Muscle layer of duodenum (tissue), 2 donors: Measurements from ENCODE around the gene KMT2D.

Experiments used
- H3K27ac ChIP-seq: one replicate; pipeline ENCODE4 v1.7.0; 2013; ENCODE audit warnings: mild to moderate bottlenecking, low read length
- H3K27me3 ChIP-seq: one replicate; pipeline ENCODE4 v1.7.0; 2013; ENCODE audit warnings: low read depth, mild to moderate bottlenecking, control low read depth, low read length
- H3K36me3 ChIP-seq, 2 donors: one replicate each; pipeline ENCODE4 v1.7.0; 2013; ENCODE audit warnings: low read length in 2 of 2, control low read depth in 1 of 2, mild to moderate bottlenecking in 1 of 2; ENCODE audit not compliant: insufficient read depth in 2 of 2, control insufficient read depth in 1 of 2
- H3K4me1 ChIP-seq, 2 donors: one replicate each; pipeline ENCODE4 v1.7.0; 2013; ENCODE audit warnings: low read length in 2 of 2, mild to moderate bottlenecking in 2 of 2, control low read depth in 1 of 2, moderate library complexity in 1 of 2; ENCODE audit not compliant: insufficient read depth in 2 of 2, control insufficient read depth in 1 of 2
- H3K4me3 ChIP-seq, 2 donors: one replicate each; pipeline ENCODE4 v1.7.0; 2013; ENCODE audit warnings: low read length in 2 of 2, low read depth in 1 of 2, mild to moderate bottlenecking in 1 of 2
- H3K9me3 ChIP-seq, 2 donors: one replicate each; pipeline ENCODE4 v1.7.0; 2013; ENCODE audit warnings: low read length in 2 of 2, control low read depth in 1 of 2, mild to moderate bottlenecking in 1 of 2; ENCODE audit not compliant: control insufficient read depth in 1 of 2
- donor health status: healthy.

KMT2D gene

DNA sequence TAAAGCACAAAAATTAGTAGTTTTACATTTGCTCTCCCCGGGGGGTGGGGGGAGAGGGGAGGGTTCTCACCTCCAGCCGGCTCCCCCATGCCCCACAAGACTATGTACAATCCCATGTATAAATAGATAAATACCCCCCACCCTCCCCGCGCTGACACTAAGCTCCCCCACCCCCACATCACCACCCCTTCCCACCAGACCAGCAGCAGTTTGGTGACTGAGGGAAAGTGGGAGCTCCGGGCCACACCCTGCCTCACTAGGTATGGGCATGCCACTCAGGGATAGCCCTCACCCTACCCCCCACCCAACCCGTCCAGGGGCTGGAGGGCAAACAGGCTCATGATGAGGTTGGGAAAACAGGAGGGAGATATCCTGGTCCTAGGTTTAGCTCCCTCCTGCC is 40.2 kb downstream of the KMT2D start:
- Histone ChIP-seq H3K9me3 (no peaks in the 10 kb centered on the region), H3K4me1 (peaks cover 0 to 15% of the 10 kb centered on the region in 2 donors), H3K27me3 (no peaks in the 10 kb centered on the region), H3K36me3 (peaks cover 35 to 45% of the 10 kb centered on the region in 2 donors), H3K4me3 (no peak overlapping the region), H3K27ac (no peak overlapping the region)

DNA sequence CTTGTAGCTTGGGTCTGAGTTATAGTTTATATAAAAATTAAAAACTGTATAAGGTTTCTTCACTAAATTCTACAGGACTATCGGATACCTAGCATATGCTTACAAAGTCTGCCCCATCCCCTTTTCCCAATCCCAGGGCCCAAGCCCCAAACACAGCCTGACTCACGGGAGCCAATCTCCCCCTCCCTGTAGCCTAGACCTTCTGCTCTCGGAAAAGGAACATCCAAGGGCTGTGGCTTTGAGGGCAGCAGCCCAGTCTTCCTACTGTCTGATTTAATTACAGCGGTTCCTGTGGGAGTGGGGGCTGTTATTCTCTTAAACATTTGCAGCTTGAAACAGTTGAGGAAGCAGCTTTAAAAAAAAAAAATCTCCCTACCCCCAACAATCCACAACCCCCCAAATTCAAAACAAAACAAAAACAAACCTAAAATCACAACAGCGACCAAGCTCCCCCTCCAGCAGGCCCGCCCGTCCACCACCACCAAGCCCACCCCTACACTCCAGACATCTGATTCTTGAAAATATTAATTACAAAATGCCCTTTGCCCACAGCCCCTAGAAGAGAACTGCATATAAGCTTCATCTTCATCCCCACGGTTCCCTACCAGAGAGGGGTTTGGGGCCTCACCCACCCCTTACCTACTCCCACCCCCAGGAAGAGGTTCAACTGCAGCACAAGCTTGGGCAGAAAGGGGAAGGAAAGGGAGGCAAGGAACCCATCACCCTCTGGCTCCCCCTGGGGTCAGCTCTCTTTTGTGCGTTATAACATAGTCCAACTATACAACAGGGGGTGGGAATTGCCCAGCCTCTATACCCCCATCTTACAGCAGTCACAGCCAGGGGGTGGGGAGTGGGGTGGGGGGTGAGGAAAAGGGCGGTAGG is 40.9 kb downstream of the KMT2D start:
- peaks cover 27 to 37% of the 10 kb centered on the region in 2 donors for H3K36me3 ChIP-seq
- H3K27me3 ChIP-seq: no peaks in the 10 kb centered on the region
- H3K4me1 ChIP-seq: peaks cover 0 to 15% of the 10 kb centered on the region in 2 donors
- no peaks in the 10 kb centered on the region for H3K9me3 ChIP-seq
- H3K4me3 ChIP-seq: no peak overlapping the region
- H3K27ac ChIP-seq: peak overlapping the region; percentile 100

DNA sequence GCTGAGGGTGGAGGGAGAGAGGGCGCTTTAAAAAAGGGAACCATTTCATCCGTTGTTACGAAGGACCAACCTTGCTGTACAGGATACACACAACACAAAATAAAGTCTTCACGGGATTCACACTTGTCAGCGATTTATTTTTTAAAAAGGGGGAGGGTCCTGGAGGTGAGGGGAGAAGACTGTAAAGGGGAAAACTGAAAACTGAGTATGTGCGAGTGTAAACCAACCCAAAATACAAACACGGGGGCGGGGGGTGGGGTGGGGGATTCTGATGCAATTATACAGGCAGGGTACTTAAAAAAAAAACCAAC is 41.5 kb downstream of the KMT2D start:
- Histone ChIP-seq H3K27me3 (no peaks in the 10 kb centered on the region), H3K36me3 (peaks cover 26 to 31% of the 10 kb centered on the region in 2 donors), H3K4me1 (peaks cover 0 to 15% of the 10 kb centered on the region in 2 donors), H3K9me3 (no peaks in the 10 kb centered on the region), H3K27ac (peak overlapping the region; percentile 100), H3K4me3 (peak overlapping the region; percentile 87 to 92)

DNA sequence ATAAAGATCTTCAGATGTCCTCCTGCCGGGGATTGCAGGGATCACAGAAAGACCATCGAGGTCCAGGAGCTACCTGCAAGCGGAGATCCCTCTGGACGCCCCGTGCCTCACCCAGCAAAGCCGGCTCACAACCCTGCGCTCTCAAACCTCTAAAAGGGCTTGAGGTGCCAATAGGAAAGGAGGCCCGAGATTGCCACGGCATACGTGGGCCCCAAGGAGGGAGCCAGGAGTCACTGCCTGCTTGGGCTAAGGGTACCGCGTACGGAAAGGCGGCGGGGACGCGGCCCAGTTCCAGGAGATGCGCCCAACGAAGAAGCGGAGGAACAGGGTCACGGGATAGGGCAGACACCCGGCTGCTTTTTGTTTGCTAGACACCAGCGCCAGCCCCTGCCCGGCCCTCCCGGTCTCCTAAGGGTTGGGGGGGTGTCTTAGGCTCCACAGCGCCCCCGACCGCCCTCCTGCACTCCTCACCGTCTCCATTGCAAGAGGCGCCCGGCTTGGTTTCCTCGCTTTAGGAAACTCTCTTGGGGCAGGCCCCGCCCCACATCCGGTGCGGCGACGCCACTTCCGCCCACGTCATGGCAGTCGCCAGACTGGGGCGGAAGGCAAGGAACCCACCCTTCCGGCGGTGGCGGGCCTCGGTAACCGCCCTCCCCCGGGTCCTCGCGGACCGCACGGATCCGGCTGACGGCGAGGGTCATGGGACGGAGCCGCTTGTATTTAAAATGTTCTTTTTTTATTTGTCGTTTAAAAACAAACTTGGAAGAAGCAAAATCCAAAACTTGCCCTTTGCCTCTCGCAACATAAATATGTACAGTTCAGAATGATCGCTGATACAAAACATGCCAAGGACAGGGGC is 42.1 kb downstream of the KMT2D start, which contains the start of gene PRKAG1:
PRKAG1 (minus strand) TSS at position 516 of the 859 bp plus-strand sequence; CDS start at position 480, 36 bp downstream.
- Histone ChIP-seq H3K4me3 (peak within 1 kb of the TSS; percentile 87 to 92), H3K36me3 (peaks cover 22 to 26% of the 10 kb centered on the region in 2 donors), H3K27ac (peak within 1 kb of the TSS; percentile 100), H3K27me3 (no peaks in the 10 kb centered on the region), H3K4me1 (peaks cover 0 to 15% of the 10 kb centered on the region in 2 donors), H3K9me3 (no peaks in the 10 kb centered on the region)

DNA sequence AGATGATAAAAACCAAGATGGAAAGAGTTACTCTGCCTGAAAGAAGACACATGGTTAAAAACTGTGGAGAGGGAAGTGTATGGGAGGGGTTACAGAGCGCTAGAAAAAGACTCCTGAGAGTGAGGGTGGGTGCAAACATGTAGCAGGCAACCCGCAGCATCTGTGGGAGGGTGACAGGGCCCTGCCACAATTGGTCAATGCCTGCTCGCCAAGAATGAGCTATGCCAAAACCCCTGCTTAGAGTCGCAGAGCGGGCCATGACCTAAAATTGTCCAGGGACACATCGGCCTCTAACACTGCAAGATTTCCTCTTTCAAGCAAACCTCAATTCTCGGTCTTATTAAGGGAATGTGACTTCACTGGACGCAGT is 42.7 kb downstream of the KMT2D start:
- H3K4me1 ChIP-seq: peaks cover 0 to 15% of the 10 kb centered on the region in 2 donors
- H3K27ac ChIP-seq: peak overlapping the region; percentile 100
- no peaks in the 10 kb centered on the region for H3K27me3 ChIP-seq
- peak overlapping the region; percentile 87 to 92 for H3K4me3 ChIP-seq
- H3K36me3 ChIP-seq: peaks cover 16 to 22% of the 10 kb centered on the region in 2 donors
- H3K9me3 ChIP-seq: no peaks in the 10 kb centered on the region

DNA sequence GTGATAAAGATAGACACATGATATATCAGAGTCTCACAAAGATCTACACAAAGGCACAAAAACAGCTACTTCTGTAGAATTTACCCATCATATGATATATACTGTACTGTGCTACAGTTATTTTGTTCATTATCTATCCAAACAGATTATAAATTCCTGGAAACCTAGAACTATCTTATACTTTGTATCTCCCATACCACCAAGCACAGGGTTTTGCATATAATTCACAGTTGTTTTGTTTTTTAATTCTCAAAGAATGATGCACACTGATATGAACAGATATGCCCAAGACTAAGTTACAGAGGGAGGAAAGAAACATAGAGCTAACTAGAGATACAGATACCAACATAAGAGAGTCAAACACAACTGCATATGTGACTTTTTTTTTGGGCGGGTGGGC is 45.4 kb downstream of the KMT2D start:
- Histone ChIP-seq H3K4me1 (peaks cover 0 to 15% of the 10 kb centered on the region in 2 donors), H3K27me3 (no peaks in the 10 kb centered on the region), H3K27ac (no peak overlapping the region), H3K4me3 (no peak overlapping the region), H3K36me3 (peaks cover 17 to 24% of the 10 kb centered on the region in 2 donors), H3K9me3 (no peaks in the 10 kb centered on the region)

DNA sequence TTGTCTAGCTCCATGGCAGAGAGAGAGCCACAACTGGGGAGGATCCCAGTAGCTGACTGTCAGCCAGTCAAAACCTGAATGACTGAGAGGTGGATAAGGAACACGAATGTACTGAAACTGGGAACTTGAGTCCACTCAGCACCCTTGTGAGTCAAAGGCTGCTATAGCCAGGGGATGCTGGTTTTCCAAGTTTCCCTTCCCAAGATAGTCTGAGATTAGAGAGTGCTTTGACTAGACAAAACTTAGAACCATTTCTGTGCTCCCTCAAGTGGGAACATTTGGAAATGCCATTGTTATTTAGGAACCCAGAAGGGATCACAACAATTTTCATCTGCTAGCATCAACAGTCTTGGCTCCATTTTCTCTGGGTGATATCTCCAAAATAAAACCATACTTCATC is 46.0 kb downstream of the KMT2D start:
- H3K4me3 ChIP-seq: no peak overlapping the region
- no peak overlapping the region for H3K27ac ChIP-seq
- H3K27me3 ChIP-seq: no peaks in the 10 kb centered on the region
- no peaks in the 10 kb centered on the region for H3K9me3 ChIP-seq
- H3K4me1 ChIP-seq: peaks cover 0 to 15% of the 10 kb centered on the region in 2 donors
- peaks cover 20 to 27% of the 10 kb centered on the region in 2 donors for H3K36me3 ChIP-seq

DNA sequence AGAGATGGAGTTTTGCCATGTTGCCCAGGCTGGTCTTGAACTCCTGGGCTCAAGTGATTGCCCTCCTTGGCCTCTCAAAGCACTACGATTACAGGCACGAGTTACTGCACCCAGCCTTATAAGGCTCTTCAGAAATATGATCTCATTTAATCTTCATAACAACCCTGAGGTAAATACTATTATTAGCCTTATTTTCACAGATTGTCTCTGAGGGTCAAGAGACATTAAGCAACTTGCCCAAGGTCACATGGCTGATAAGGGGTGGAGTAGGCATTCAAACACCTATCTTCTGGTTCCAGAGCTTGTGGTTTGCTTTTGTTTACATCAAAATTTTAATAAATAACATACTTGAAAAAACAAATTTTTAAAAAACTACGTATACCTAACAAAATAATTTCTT is 47.2 kb downstream of the KMT2D start:
- Histone ChIP-seq H3K4me3 (no peak overlapping the region), H3K4me1 (peaks cover 0 to 15% of the 10 kb centered on the region in 2 donors), H3K36me3 (peaks cover 20 to 35% of the 10 kb centered on the region in 2 donors), H3K27ac (no peak overlapping the region), H3K27me3 (no peaks in the 10 kb centered on the region), H3K9me3 (no peaks in the 10 kb centered on the region)

DNA sequence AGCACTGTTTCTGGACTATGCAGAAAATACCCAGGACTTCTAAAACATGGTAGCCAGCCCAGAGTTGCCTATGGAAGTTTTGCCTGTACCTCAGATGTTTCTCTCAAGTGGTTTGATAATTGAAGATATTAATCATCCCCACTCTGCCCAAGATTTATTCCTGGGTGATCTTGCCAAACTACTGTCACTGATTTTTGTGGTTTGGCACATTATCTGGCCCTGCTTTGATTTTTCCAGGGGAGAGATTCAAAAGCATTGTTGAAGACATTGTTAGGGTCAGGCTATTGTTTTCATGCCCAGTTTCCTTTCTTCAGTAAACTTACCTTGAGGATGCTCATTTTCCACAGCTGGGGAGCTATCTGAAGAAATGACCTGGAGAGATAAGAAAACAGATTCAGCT is 47.9 kb downstream of the KMT2D start:
- peaks cover 0 to 13% of the 10 kb centered on the region in 2 donors for H3K4me1 ChIP-seq
- no peaks in the 10 kb centered on the region for H3K9me3 ChIP-seq
- no peak overlapping the region for H3K4me3 ChIP-seq
- no peak overlapping the region for H3K27ac ChIP-seq
- no peaks in the 10 kb centered on the region for H3K27me3 ChIP-seq
- peaks cover 20 to 37% of the 10 kb centered on the region in 2 donors for H3K36me3 ChIP-seq
